ENCODE results near the gene LIFR. TPM values are rescaled to one million over a fixed set of nuclear protein-coding genes. Genes with fewer than 3 reads are reported as not detected.

LIFR gene
- total RNA-seq, 2 donors from 2014 or later: 81.7 to 85.9 TPM

GRCh38 chr5:38541174-38541725, 15.2 kb downstream of the LIFR start:
- no peaks in the 10 kb centered on the region for H3K27me3 ChIP-seq (ENCODE audit: control insufficient read depth, insufficient read depth, low read length, poor library complexity, severe bottlenecking)
- peaks cover 57% of the 10 kb centered on the region for H3K36me3 ChIP-seq (ENCODE audit: control insufficient read depth, insufficient read depth, low read length)
- no peak overlapping the region for H3K4me3 ChIP-seq (ENCODE audit: low read length)
- H3K36me3 Mint-ChIP-seq (ENCODE audit: low read depth): no peaks in the 10 kb centered on the region
- peaks cover 25% of the 10 kb centered on the region for H3K4me1 Mint-ChIP-seq
- H3K27me3 Mint-ChIP-seq (ENCODE audit: insufficient read depth): no peaks in the 10 kb centered on the region
- DNase-seq: no peak
- no peaks in the 10 kb centered on the region for H3K9me3 Mint-ChIP-seq
- H3K9ac ChIP-seq (ENCODE audit: extremely low read depth, low read length, poor library complexity, severe bottlenecking): no peak overlapping the region
- peaks cover 6% of the 10 kb centered on the region for H3K4me1 ChIP-seq (ENCODE audit: control insufficient read depth, insufficient read depth, low read length)
- no peak overlapping the region for H3K27ac ChIP-seq (ENCODE audit: low read depth, low read length)
- TF ChIP-seq CTCF (conservative IDR thresholded peaks at IDR 0.05): no peak
- 94 to 100% methylated on average over 1 to 2 of the region's 2 CpGs for WGBS, 2 experiments (ENCODE audit: insufficient coverage in 1 of 2, insufficient read length in 1 of 2)
- no peak overlapping the region for H3K4me3 Mint-ChIP-seq
- H3K27ac Mint-ChIP-seq: no peak overlapping the region
- H3K9me3 ChIP-seq (ENCODE audit: control insufficient read depth, low read length): no peaks in the 10 kb centered on the region

- Mint-ChIP-seq H3K4me1 (peaks cover 31% of the 10 kb centered on the region), H3K4me3 (no peak overlapping the region), H3K36me3 (ENCODE audit: low read depth) (no peaks in the 10 kb centered on the region), H3K9me3 (no peaks in the 10 kb centered on the region), H3K27me3 (ENCODE audit: insufficient read depth) (no peaks in the 10 kb centered on the region), H3K27ac (no peak overlapping the region)
- no peak overlapping the region for H3K27ac ChIP-seq (ENCODE audit: low read depth, low read length)
- H3K27me3 ChIP-seq (ENCODE audit: control insufficient read depth, insufficient read depth, low read length, poor library complexity, severe bottlenecking): no peaks in the 10 kb centered on the region
- TF ChIP-seq CTCF (conservative IDR thresholded peaks at IDR 0.05): no peak
- DNase-seq: no peak
- H3K4me3 ChIP-seq (ENCODE audit: low read length): no peak overlapping the region
- H3K36me3 ChIP-seq (ENCODE audit: control insufficient read depth, insufficient read depth, low read length): peaks cover 50% of the 10 kb centered on the region
- H3K9ac ChIP-seq (ENCODE audit: extremely low read depth, low read length, poor library complexity, severe bottlenecking): no peak overlapping the region
- 96 to 100% methylated on average over 2 to 6 of the region's 6 CpGs for WGBS, 2 experiments (ENCODE audit: insufficient coverage in 1 of 2, insufficient read length in 1 of 2)
- H3K9me3 ChIP-seq (ENCODE audit: control insufficient read depth, low read length): no peaks in the 10 kb centered on the region
- H3K4me1 ChIP-seq (ENCODE audit: control insufficient read depth, insufficient read depth, low read length): peaks cover 11% of the 10 kb centered on the region
These were observed 16.1 kb downstream of the LIFR start for GRCh38 chr5:38540314-38540713.

- no peaks in the 10 kb centered on the region for H3K27me3 Mint-ChIP-seq (ENCODE audit: insufficient read depth)
- peaks cover 38% of the 10 kb centered on the region for H3K36me3 ChIP-seq (ENCODE audit: control insufficient read depth, insufficient read depth, low read length)
These were observed 18.3 kb downstream of the LIFR start for GRCh38 chr5:38538161-38538560.

More at GRCh38 chr5:38538161-38538560, 18.3 kb downstream of the LIFR start:
- no peaks in the 10 kb centered on the region for H3K36me3 Mint-ChIP-seq (ENCODE audit: low read depth)
- DNase-seq: no peak
- TF ChIP-seq CTCF (conservative IDR thresholded peaks at IDR 0.05): no peak
- no peaks in the 10 kb centered on the region for H3K9me3 Mint-ChIP-seq
- H3K4me3 Mint-ChIP-seq: no peak overlapping the region
- H3K27ac Mint-ChIP-seq: no peak overlapping the region
- H3K4me1 Mint-ChIP-seq: peaks cover 36% of the 10 kb centered on the region
- H3K27me3 ChIP-seq (ENCODE audit: control insufficient read depth, insufficient read depth, low read length, poor library complexity, severe bottlenecking): no peaks in the 10 kb centered on the region
- no peaks in the 10 kb centered on the region for H3K9me3 ChIP-seq (ENCODE audit: control insufficient read depth, low read length)
- no peak overlapping the region for H3K27ac ChIP-seq (ENCODE audit: low read depth, low read length)
- no peak overlapping the region for H3K4me3 ChIP-seq (ENCODE audit: low read length)
- H3K9ac ChIP-seq (ENCODE audit: extremely low read depth, low read length, poor library complexity, severe bottlenecking): no peak overlapping the region
- WGBS, 2 experiments (ENCODE audit: insufficient coverage in 1 of 2, insufficient read length in 1 of 2): 70 to 88% methylated on average over 2 of the region's 2 CpGs
- H3K4me1 ChIP-seq (ENCODE audit: control insufficient read depth, insufficient read depth, low read length): peaks cover 14% of the 10 kb centered on the region

Measured in endodermal cell (in vitro differentiated cells).